ENCODE results near the gene TTC36.

GRCh38 chr11:118535261-118535660 lies 8.0 kb downstream of the TTC36 start:
- TF ChIP-seq, protein P1, sequence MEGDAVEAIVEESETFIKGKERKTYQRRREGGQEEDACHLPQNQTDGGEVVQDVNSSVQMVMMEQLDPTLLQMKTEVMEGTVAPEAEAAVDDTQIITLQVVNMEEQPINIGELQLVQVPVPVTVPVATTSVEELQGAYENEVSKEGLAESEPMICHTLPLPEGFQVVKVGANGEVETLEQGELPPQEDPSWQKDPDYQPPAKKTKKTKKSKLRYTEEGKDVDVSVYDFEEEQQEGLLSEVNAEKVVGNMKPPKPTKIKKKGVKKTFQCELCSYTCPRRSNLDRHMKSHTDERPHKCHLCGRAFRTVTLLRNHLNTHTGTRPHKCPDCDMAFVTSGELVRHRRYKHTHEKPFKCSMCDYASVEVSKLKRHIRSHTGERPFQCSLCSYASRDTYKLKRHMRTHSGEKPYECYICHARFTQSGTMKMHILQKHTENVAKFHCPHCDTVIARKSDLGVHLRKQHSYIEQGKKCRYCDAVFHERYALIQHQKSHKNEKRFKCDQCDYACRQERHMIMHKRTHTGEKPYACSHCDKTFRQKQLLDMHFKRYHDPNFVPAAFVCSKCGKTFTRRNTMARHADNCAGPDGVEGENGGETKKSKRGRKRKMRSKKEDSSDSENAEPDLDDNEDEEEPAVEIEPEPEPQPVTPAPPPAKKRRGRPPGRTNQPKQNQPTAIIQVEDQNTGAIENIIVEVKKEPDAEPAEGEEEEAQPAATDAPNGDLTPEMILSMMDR (IDR thresholded peaks at IDR 0.05) = no peak
- TF ChIP-seq EZH2 (IDR thresholded peaks at IDR 0.05; ENCODE audit: borderline replicate concordance, insufficient read depth, low read depth, low read length, poor library complexity, severe bottlenecking) = no peak
